ENCODE results near the gene CST11.

CST11 gene

GRCh38 chr20:23456409-23456808, 3.7 kb upstream of the CST11 start:
- TF ChIP-seq CTCF (conservative IDR thresholded peaks at IDR 0.05; ENCODE audit: low read depth), result no peak
- no peak overlapping the region for H3K27ac ChIP-seq
- ChIA-PET CTCF (no interaction called here), POLR2A (ENCODE audit: low non-redundant PET) (no interaction called here)
- DNase-seq (ENCODE audit: low spot score), result no peak

- ChIA-PET CTCF (no interaction called here), POLR2A (ENCODE audit: low non-redundant PET) (no interaction called here)
- no peak for DNase-seq (ENCODE audit: low spot score)
- no peak for TF ChIP-seq CTCF (conservative IDR thresholded peaks at IDR 0.05; ENCODE audit: low read depth)
- H3K27ac ChIP-seq, result no peak overlapping the region
These were observed 3.0 kb upstream of the CST11 start for GRCh38 chr20:23455639-23456038.

GRCh38 chr20:23454816-23455215, 2.1 kb upstream of the CST11 start:
- CTCF ChIA-PET, result no interaction called here
- POLR2A ChIA-PET (ENCODE audit: low non-redundant PET), result no interaction called here
- TF ChIP-seq CTCF (conservative IDR thresholded peaks at IDR 0.05; ENCODE audit: low read depth), result no peak
- no peak overlapping the region for H3K27ac ChIP-seq
- no peak for DNase-seq (ENCODE audit: low spot score)

GRCh38 chr20:23453549-23454543, 1.2 kb upstream of the CST11 start:
- no peak for DNase-seq (ENCODE audit: low spot score)
- CTCF ChIA-PET, result no interaction called here
- TF ChIP-seq CTCF (conservative IDR thresholded peaks at IDR 0.05; ENCODE audit: low read depth), result no peak
- H3K27ac ChIP-seq, result no peak overlapping the region
- POLR2A ChIA-PET (ENCODE audit: low non-redundant PET), result no interaction called here

GRCh38 chr20:23451956-23452487, 654 bp downstream of the CST11 start:
- no peak overlapping the region for H3K27ac ChIP-seq
- ChIA-PET POLR2A (ENCODE audit: low non-redundant PET) (no interaction called here), CTCF (interaction anchor here (0.6 to 0.8 kb wide), 2 partner anchors 11 to 155 kb away, joined by 3 to 4 read pairs; no protein-coding TSS in a partner anchor)
- TF ChIP-seq CTCF (conservative IDR thresholded peaks at IDR 0.05; ENCODE audit: low read depth), result no peak
- DNase-seq (ENCODE audit: low spot score), result no peak

GRCh38 chr20:23450877-23451276, 1.8 kb downstream of the CST11 start:
- H3K27ac ChIP-seq, result no peak overlapping the region
- ChIA-PET POLR2A (ENCODE audit: low non-redundant PET) (no interaction called here), CTCF (no interaction called here)
- DNase-seq (ENCODE audit: low spot score), result no peak
- TF ChIP-seq CTCF (conservative IDR thresholded peaks at IDR 0.05; ENCODE audit: low read depth), result no peak

Measured in RWPE1 (cell line).